GM12874 (cell line): Measurements from ENCODE around the gene NHS.

ENCODE experiments used
- TF ChIP-seq, protein P1 (sequence below): IDR thresholded peaks from 2 replicates; pipeline ENCODE4 v1.5.1; 2011; ENCODE audit warnings: low read depth, mild to moderate bottlenecking, control low read depth, low read length, moderate library complexity; ENCODE audit not compliant: insufficient read depth

NHS gene

DNA sequence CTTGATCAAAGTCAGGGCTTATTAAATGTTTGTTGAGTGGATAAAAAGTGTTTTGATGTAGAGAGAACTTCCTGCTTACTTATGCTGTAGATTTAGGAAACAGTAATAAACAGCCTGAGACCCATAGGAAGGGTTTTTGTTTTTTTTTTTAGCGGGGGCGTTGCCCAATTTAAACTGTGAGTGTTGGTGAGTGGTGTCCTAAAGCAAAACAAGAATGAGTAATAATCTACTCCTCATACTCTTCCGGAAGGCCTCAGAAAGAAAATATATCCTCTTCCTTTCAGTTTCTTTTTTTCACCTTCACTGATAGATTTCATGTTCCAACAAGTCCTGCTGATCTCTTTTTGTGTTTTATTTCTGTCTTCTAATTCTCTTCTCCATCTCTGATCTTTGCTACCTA, 257.9 kb downstream of the NHS start:
- TF ChIP-seq, protein P1, sequence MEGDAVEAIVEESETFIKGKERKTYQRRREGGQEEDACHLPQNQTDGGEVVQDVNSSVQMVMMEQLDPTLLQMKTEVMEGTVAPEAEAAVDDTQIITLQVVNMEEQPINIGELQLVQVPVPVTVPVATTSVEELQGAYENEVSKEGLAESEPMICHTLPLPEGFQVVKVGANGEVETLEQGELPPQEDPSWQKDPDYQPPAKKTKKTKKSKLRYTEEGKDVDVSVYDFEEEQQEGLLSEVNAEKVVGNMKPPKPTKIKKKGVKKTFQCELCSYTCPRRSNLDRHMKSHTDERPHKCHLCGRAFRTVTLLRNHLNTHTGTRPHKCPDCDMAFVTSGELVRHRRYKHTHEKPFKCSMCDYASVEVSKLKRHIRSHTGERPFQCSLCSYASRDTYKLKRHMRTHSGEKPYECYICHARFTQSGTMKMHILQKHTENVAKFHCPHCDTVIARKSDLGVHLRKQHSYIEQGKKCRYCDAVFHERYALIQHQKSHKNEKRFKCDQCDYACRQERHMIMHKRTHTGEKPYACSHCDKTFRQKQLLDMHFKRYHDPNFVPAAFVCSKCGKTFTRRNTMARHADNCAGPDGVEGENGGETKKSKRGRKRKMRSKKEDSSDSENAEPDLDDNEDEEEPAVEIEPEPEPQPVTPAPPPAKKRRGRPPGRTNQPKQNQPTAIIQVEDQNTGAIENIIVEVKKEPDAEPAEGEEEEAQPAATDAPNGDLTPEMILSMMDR: no peak

DNA sequence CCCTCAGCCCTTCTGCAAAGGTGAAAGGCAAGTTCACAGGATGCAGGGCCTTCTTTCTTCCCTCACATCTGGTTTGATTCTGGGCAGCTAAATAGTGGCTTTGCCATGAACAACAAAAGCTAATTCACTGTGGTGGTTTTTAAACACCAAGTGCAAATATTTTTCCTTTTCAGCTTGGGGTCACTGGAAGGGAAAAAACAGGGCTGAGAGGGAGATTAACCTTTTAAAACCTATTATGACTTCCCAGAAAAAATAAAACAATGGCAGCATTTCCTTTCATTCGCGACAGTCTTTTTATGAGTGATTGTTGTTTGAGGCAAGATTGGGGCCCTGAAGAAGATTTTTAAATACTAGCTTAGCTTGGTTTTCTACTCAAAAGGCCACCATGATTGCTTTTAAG, 258.5 kb downstream of the NHS start:
- TF ChIP-seq, protein P1: no peak

DNA sequence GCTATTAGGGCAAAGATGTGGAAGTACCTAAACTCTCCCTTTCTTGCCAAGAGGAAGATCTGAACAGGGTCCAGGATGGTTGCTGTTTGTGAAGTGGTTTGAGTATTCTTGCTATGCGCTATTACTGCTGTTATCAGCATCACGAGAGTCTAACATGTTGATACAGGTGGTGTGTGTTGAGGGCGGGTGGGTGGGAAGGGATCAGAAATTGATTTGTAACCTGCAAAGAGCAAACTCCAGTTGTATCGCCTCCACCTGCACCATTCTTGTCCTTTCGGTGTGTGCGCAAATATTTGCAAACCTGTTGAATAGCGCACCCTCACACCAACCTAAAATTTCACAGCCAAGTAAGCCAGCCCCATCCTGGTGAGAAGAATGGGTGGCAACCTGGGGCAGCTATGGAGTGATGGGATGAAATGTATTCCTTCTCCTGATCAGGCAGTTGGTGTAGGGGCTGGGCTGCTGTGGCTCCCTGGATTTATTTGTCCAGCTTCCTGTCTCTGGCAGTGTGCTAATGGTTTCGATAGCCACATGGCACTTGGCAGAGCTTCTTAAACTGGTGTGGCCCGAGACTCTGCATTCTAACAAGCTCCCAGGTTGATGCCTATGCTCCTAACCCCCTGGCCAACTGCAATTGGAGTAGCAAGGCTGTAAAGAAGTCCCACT, 259.7 kb downstream of the NHS start:
- TF ChIP-seq, protein P1: no peak

DNA sequence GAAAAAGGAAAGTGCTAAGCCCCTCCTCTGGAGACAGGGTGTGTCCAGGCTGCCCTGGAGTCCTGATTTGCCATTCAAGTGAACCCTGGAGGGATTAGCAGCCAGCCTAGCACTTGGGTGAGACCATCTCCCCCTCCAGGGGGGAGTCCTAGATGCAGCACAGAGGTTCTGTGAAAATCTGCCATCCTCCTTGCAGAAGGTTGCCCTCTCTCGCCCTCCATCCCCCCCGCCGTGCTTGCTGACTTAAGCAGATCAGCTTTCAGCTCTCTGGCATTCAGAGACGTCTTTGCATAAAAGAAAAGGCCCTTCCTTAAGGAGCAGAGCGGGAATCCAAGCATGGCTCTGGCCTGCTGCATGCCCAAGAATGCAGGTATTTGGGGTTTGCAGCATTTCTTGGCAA, 260.2 kb downstream of the NHS start:
- TF ChIP-seq, protein P1: no peak

DNA sequence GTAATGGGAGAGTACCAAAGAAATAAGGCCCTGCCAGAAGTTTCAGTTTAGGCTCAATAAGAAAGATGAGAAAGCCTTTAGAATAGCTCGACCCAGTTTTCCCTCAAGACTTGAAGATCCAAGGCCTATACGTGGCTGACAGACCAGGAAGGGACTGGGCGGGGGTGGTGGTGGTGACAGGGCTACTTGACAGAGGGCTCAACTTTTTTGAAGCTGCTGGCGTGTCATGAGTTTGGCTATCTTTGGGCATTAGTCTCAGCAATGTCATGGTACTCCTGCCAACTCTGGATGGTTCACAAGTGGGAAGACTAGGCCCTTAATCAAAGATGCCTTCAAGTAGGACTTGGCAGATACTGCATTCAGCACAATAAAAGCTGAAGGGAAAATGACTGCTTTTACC, 262.2 kb downstream of the NHS start:
- TF ChIP-seq, protein P1: no peak

DNA sequence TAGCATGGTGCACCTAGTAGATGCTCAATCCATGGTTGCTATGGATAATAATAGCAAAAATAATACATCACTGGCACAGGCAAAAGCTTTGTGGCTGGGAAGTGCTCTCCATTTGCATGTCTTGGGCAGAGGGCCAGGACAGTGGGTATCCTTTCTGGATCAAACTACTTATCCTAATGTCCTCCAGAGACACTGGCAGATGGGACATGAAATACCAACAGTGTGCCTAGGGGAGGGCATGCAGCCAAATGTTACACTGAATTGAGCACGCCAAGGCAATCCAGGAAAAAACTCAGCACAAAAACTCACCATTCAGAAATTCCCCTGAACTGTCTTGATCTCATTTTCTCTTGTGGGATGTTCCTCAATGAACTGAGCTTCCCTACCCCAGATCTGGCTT, 263.7 kb downstream of the NHS start:
- TF ChIP-seq, protein P1: no peak

DNA sequence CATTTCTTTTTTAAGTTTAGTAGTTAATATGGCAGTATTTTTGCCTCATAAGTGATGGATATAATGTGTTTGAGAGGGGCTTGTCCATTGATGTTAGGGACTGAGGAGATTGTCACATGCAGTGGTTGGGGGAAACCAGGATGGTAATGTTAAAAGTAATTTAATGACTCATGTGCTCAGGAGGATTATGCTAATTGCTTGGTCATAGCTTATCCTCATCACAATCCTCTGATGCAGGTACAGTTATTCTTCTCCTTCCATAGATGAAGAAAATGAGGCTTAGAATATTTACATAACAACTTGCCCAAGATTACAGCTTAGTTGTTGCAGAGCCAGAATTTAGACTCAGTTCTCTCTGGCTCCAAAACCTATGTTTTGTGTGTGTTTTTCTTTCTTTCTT, 267.9 kb downstream of the NHS start:
- TF ChIP-seq, protein P1: no peak
